ENCODE results near the gene KCNMA1. TPM values are rescaled to one million over a fixed set of nuclear protein-coding genes. Genes with fewer than 3 reads are reported as not detected.

The KCNMA1 gene
- total and polyA plus RNA-seq, 2 donors from 2014 or later: 4.2 to 8.9 TPM

DNA sequence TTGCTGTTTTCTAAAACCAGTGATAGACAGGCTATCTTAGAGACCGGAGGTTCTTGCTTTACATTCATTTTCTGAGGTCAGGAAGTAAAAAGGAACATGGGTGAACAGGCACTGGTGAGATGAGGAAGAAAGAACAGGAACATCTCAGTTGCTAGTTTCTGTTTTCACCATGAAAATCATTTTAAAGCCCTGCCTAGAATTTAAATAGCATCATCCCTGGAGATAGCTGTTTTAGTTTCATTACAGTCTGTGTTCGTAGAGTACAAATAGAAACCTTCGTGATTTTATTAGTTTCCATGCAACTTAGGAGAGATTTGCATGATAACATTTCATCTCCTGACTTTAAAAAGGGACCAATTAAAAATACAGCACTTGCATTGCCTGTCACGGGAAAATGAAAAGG lies 14.7 kb downstream of the KCNMA1 start:
- no peak overlapping the region for H3K27ac ChIP-seq (ENCODE audit: low read depth in 2 of 2, low read length in 2 of 2)
- no peak overlapping the region for H3K4me3 ChIP-seq (ENCODE audit: low read length in 3 of 3)
- no peaks in the 10 kb centered on the region for H3K9me3 ChIP-seq (ENCODE audit: control insufficient read depth in 2 of 3, insufficient read depth in 1 of 3, low read length in 3 of 3)
- no peak overlapping the region for H3K9ac ChIP-seq (ENCODE audit: low read length in 3 of 3)
- intact Hi-C loops (cut with DNase I): no loop called here
- no peak for FAIRE-seq
- no peaks in the 10 kb centered on the region for H3K27me3 ChIP-seq (ENCODE audit: control insufficient read depth, insufficient read depth, low read length)
- H3K4me1 ChIP-seq (ENCODE audit: control insufficient read depth in 2 of 3, insufficient read depth in 2 of 3, low read depth in 1 of 3, low read length in 3 of 3): no peaks in the 10 kb centered on the region
- H3K36me3 ChIP-seq (ENCODE audit: control insufficient read depth in 2 of 3, insufficient read depth in 3 of 3, low read length in 3 of 3): no peaks in the 10 kb centered on the region
- DNase-seq: no peak
- TF ChIP-seq, protein P1, sequence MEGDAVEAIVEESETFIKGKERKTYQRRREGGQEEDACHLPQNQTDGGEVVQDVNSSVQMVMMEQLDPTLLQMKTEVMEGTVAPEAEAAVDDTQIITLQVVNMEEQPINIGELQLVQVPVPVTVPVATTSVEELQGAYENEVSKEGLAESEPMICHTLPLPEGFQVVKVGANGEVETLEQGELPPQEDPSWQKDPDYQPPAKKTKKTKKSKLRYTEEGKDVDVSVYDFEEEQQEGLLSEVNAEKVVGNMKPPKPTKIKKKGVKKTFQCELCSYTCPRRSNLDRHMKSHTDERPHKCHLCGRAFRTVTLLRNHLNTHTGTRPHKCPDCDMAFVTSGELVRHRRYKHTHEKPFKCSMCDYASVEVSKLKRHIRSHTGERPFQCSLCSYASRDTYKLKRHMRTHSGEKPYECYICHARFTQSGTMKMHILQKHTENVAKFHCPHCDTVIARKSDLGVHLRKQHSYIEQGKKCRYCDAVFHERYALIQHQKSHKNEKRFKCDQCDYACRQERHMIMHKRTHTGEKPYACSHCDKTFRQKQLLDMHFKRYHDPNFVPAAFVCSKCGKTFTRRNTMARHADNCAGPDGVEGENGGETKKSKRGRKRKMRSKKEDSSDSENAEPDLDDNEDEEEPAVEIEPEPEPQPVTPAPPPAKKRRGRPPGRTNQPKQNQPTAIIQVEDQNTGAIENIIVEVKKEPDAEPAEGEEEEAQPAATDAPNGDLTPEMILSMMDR (IDR thresholded peaks at IDR 0.05; ENCODE audit: borderline replicate concordance, extremely low read depth, insufficient read depth): no peak

DNA sequence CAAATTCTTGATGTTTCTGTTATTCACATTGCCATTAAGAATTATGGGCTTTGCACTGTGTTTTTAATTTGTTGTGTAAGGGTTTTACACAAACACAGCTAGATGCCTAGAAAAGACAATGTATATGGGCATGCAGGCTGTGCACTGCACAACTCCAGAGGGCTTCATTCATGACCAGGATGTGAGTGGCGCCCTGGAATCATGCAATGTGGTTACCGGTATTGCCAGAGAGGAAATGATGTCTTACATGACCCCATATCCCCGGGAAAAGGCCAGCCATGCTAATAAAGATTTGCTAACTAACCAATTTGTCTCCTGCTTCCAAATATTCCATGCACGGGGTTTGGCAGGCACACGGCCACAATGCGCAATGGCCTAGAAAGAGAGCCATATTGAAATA lies 16.9 kb downstream of the KCNMA1 start:
- DNase-seq (no peak), FAIRE-seq (no peak)
- TF ChIP-seq, protein P1 (IDR thresholded peaks at IDR 0.05; ENCODE audit: borderline replicate concordance, extremely low read depth, insufficient read depth): no peak
- H3K4me3 ChIP-seq (ENCODE audit: low read length in 3 of 3): no peak overlapping the region
- intact Hi-C loops (cut with DNase I): no loop called here
- H3K9me3 ChIP-seq (ENCODE audit: control insufficient read depth in 2 of 3, insufficient read depth in 1 of 3, low read length in 3 of 3): no peaks in the 10 kb centered on the region
- H3K4me1 ChIP-seq (ENCODE audit: control insufficient read depth in 2 of 3, insufficient read depth in 2 of 3, low read depth in 1 of 3, low read length in 3 of 3): no peaks in the 10 kb centered on the region
- H3K27ac ChIP-seq (ENCODE audit: low read depth in 2 of 2, low read length in 2 of 2): no peak overlapping the region
- no peak overlapping the region for H3K9ac ChIP-seq (ENCODE audit: low read length in 3 of 3)
- H3K27me3 ChIP-seq (ENCODE audit: control insufficient read depth, insufficient read depth, low read length): no peaks in the 10 kb centered on the region
- no peaks in the 10 kb centered on the region for H3K36me3 ChIP-seq (ENCODE audit: control insufficient read depth in 2 of 3, insufficient read depth in 3 of 3, low read length in 3 of 3)

DNA sequence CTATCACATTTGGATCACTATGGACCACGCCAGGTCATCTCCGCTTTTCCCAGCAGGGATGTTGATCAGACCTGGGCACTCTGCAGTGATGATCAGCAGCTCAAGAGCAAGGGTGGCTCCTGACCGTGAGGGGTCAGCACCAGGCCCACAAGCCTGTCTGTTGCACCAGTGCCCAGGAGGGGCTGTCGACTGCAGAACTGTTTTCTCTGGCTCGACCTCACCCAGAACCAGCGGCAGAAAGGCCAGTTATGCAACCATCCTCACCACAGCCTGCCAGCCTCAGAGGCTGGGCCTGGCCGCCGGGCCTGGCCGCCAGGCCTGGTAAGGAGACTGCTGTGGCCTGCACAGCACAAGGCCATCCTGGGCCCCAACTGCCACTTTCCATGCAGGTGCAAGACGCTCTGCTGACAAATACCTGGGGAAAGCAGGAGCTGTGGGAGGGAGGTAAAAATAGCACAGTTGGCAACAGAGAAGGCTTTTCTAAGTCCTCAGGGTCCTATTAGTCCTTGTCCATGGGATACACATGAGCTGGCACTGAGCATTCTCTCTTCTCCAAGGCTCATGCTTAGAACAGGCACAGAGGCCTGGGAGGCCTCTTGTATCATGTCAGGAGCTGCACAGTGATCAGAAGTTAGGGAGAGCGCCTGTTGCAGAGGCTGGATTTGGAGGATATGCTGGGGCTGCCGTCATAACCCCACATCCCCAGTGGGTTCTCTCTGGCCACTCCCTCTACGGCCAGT lies 17.5 kb downstream of the KCNMA1 start:
- no peaks in the 10 kb centered on the region for H3K9me3 ChIP-seq (ENCODE audit: control insufficient read depth in 2 of 3, insufficient read depth in 1 of 3, low read length in 3 of 3)
- FAIRE-seq (no peak), DNase-seq (no peak)
- H3K27ac ChIP-seq (ENCODE audit: low read depth in 2 of 2, low read length in 2 of 2): no peak overlapping the region
- H3K4me1 ChIP-seq (ENCODE audit: control insufficient read depth in 2 of 3, insufficient read depth in 2 of 3, low read depth in 1 of 3, low read length in 3 of 3): no peaks in the 10 kb centered on the region
- H3K4me3 ChIP-seq (ENCODE audit: low read length in 3 of 3): no peak overlapping the region
- H3K36me3 ChIP-seq (ENCODE audit: control insufficient read depth in 2 of 3, insufficient read depth in 3 of 3, low read length in 3 of 3): no peaks in the 10 kb centered on the region
- H3K27me3 ChIP-seq (ENCODE audit: control insufficient read depth, insufficient read depth, low read length): no peaks in the 10 kb centered on the region
- TF ChIP-seq, protein P1 (IDR thresholded peaks at IDR 0.05; ENCODE audit: borderline replicate concordance, extremely low read depth, insufficient read depth): no peak
- H3K9ac ChIP-seq (ENCODE audit: low read length in 3 of 3): no peak overlapping the region
- intact Hi-C loops (cut with DNase I): no loop called here

DNA sequence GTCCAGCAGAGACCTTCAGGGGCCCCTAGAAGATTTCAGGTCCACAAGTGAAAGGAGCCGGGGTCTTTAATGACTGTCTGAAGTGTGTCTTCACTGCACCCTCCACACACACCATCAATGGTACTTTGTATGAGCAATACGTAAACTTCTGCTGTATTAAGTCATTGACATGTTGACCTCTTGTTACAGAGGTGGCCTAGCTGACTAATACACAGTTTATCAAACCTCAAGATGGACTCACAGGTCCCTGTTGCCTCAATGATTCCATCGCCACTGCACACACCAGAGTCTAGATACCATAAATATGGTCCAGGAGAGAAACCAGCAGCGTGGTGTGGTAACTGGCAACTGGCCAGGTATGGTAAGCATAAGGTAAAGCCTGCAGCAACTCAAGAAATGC lies 19.5 kb downstream of the KCNMA1 start:
- no peaks in the 10 kb centered on the region for H3K27me3 ChIP-seq (ENCODE audit: control insufficient read depth, insufficient read depth, low read length)
- H3K9me3 ChIP-seq (ENCODE audit: control insufficient read depth in 2 of 3, insufficient read depth in 1 of 3, low read length in 3 of 3): no peaks in the 10 kb centered on the region
- FAIRE-seq (no peak), DNase-seq (no peak)
- TF ChIP-seq, protein P1 (IDR thresholded peaks at IDR 0.05; ENCODE audit: borderline replicate concordance, extremely low read depth, insufficient read depth): no peak
- intact Hi-C loops (cut with DNase I): no loop called here
- H3K9ac ChIP-seq (ENCODE audit: low read length in 3 of 3): no peak overlapping the region
- no peaks in the 10 kb centered on the region for H3K36me3 ChIP-seq (ENCODE audit: control insufficient read depth in 2 of 3, insufficient read depth in 3 of 3, low read length in 3 of 3)
- no peaks in the 10 kb centered on the region for H3K4me1 ChIP-seq (ENCODE audit: control insufficient read depth in 2 of 3, insufficient read depth in 2 of 3, low read depth in 1 of 3, low read length in 3 of 3)
- no peak overlapping the region for H3K27ac ChIP-seq (ENCODE audit: low read depth in 2 of 2, low read length in 2 of 2)
- H3K4me3 ChIP-seq (ENCODE audit: low read length in 3 of 3): no peak overlapping the region

Measured in kidney (tissue), 14 donors.